K562 (cell line): Measurements from ENCODE around the gene CHML. TPM values are rescaled to one million over a fixed set of nuclear protein-coding genes. Genes with fewer than 3 reads are reported as not detected.
A peak's percentile ranks its signal among the peaks of the same experiment; 100 is the strongest.

Experiments used
- ATAC-seq: fragments of 200-7000 bp; cut with Tn5 transposase; 3 replicates; pipeline ENCODE4 v1.9.1; 2020; ENCODE audit warnings: moderate library complexity
- BruUV-seq: library from RNA; stranded (reverse); fragments of 400-500 nt; replicated peaks from 2 replicates; lab custom pipeline; 2021; lab: Mats Ljungman, UMichigan
- CTCF ChIA-PET: fragments of 300-600 bp; formaldehyde crosslinking; extraction: SDS; loops from one replicate; lab custom pipeline; 2021; ENCODE audit warnings: low intra/inter-chr PET ratio; lab: Yijun Ruan, JAX
- POLR2A ChIA-PET: fragments of 300-600, 350-650 bp; sonication (Branson Sonifier 250); formaldehyde crosslinking; extraction: SDS; loops from one replicate; lab custom pipeline; 2021; ENCODE audit warnings: antibody characterized with exemption, inconsistent platforms; lab: Yijun Ruan, JAX
- DNase-seq, 4 experiments: peaks; one replicate each; pipeline versions ENCODE4 v3.0.0 to v3.0.0-alpha.2; 2011 to 2018; ENCODE audit warnings: low spot score in 3 of 4, mixed read lengths in 3 of 4; ENCODE audit errors: extremely low read depth in 1 of 4
- FAIRE-seq: peaks from 2 replicates; lab custom pipeline; 2011; peaks lifted over from hg19 to GRCh38; lab: Jason Lieb, UNC
- H2AFZ ChIP-seq: 2 replicates; pipeline ENCODE4 v1.6.0; 2011; ENCODE audit warnings: low read depth, low read length, control low read depth, inconsistent platforms
- H3K27ac ChIP-seq: fragments of 200-600 bp; 3 replicates; pipeline ENCODE4 v1.8.0; 2011; ENCODE audit warnings: low read depth, mild to moderate bottlenecking, control low read depth, inconsistent platforms, low read length, moderate library complexity, mixed read lengths; ENCODE audit errors: extremely low read depth
- H3K27me3 ChIP-seq, 2 experiments: fragments of 300-600 bp in 1 of 2; 2 replicates in 1 of 2; 3 replicates in 1 of 2; pipeline versions ENCODE4 v1.6.0 to v1.8.0; 2011; ENCODE audit warnings: inconsistent platforms in 2 of 2, low read length in 2 of 2, mild to moderate bottlenecking in 1 of 2, mixed read lengths in 1 of 2, moderate library complexity in 1 of 2; ENCODE audit not compliant: control insufficient read depth in 2 of 2, insufficient read depth in 2 of 2
- H3K36me3 ChIP-seq: fragments of 300-600 bp; 3 replicates; pipeline ENCODE4 v1.8.0; 2011; ENCODE audit warnings: mild to moderate bottlenecking, low read length, inconsistent platforms; ENCODE audit not compliant: control insufficient read depth, insufficient read depth
- H3K4me1 ChIP-seq, 2 experiments: fragments of 200-600 bp in 1 of 2; replicated peaks in 1 of 2; 2 replicates in 1 of 2; 3 replicates in 1 of 2; pipeline versions ENCODE4 v1.5.1 to v1.8.0; 2011; ENCODE audit warnings: inconsistent platforms in 2 of 2, low read length in 2 of 2, mild to moderate bottlenecking in 1 of 2, mixed read lengths in 1 of 2, moderate library complexity in 1 of 2; ENCODE audit not compliant: control insufficient read depth in 2 of 2, insufficient read depth in 2 of 2
- H3K4me2 ChIP-seq: 2 replicates; pipeline ENCODE4 v1.6.1; 2011; ENCODE audit warnings: low read length, control low read depth, inconsistent platforms, mixed read lengths; ENCODE audit not compliant: insufficient read depth
- H3K4me3 ChIP-seq: fragments of 200-600 bp; sonication (generic), shearing (Covaris generic); 2 replicates; pipeline ENCODE4 v1.5.1; 2016; ENCODE audit warnings: control low read depth, inconsistent platforms
- H3K79me2 ChIP-seq: fragments of 200-600 bp; 3 replicates; pipeline ENCODE4 v1.8.0; 2011; ENCODE audit warnings: low read length, inconsistent platforms; ENCODE audit not compliant: control insufficient read depth, insufficient read depth
- H3K9ac ChIP-seq, 2 experiments: 2 replicates each; pipeline versions ENCODE4 v1.6.0 to v1.6.1; 2011; ENCODE audit warnings: low read depth in 2 of 2, low read length in 2 of 2, control low read depth in 1 of 2, inconsistent platforms in 1 of 2, mild to moderate bottlenecking in 1 of 2, mixed read lengths in 1 of 2; ENCODE audit not compliant: insufficient read depth in 1 of 2
- H3K9me1 ChIP-seq: one replicate; pipeline ENCODE4 v1.6.0; 2011; ENCODE audit warnings: inconsistent platforms, mild to moderate bottlenecking, low read length, moderate library complexity; ENCODE audit not compliant: control insufficient read depth, insufficient read depth
- H3K9me3 ChIP-seq: replicated peaks from 2 replicates; pipeline ENCODE4 v1.5.1; 2011; ENCODE audit warnings: low read depth, low read length, inconsistent platforms; ENCODE audit not compliant: control insufficient read depth, insufficient read depth
- H4K20me1 ChIP-seq: replicated peaks from 2 replicates; pipeline ENCODE4 v1.6.1; 2011; ENCODE audit warnings: low read length, inconsistent platforms, mixed read lengths; ENCODE audit not compliant: control insufficient read depth, insufficient read depth
- ADNP ChIP-seq: fragments of 200-800 bp; sonication (Bioruptor generic); IDR thresholded peaks from 2 replicates; pipeline ENCODE4 v1.6.1; 2016; ENCODE audit warnings: missing genetic modification characterization, missing compliant biosample characterization
- ARID1B ChIP-seq: fragments of 450-650 bp; IDR thresholded peaks from 2 replicates; pipeline ENCODE4 v1.6.1; 2016; ENCODE audit warnings: antibody characterized with exemption, mild to moderate bottlenecking, inconsistent platforms
- ATF3 ChIP-seq, 2 experiments: fragments of 450-650 bp in 1 of 2; sonication (generic) in 1 of 2; formaldehyde crosslinking in 1 of 2; IDR thresholded peaks in 1 of 2; conservative IDR thresholded peaks in 1 of 2; 2 replicates each; pipeline versions ENCODE4 v1.6.1 to v1.8.1; 2016 to 2023; ENCODE audit warnings: mild to moderate bottlenecking in 2 of 2, moderate library complexity in 2 of 2, inconsistent platforms in 1 of 2, missing genetic modification reagents in 1 of 2
- CEBPB ChIP-seq: fragments of 450-650 bp; IDR thresholded peaks from 2 replicates; pipeline ENCODE4 v1.6.1; 2016; ENCODE audit warnings: missing genetic modification characterization, missing compliant biosample characterization
- FOS ChIP-seq: IDR thresholded peaks from 3 replicates; pipeline ENCODE4 v1.6.1; 2011; ENCODE audit not compliant: insufficient read length; ENCODE audit errors: extremely low read depth
- HMBOX1 ChIP-seq: sonication (generic); IDR thresholded peaks from 2 replicates; pipeline ENCODE4 v1.6.1; 2016
- JUN ChIP-seq, 2 experiments: sonication (generic) in 1 of 2; formaldehyde crosslinking in 1 of 2; IDR thresholded peaks; 2 replicates each; pipeline versions ENCODE4 v1.6.1 to v1.8.0; 2012 to 2022; ENCODE audit warnings: borderline replicate concordance in 2 of 2, mild to moderate bottlenecking in 2 of 2, improper control_type of control experiment in 1 of 2, low read depth in 1 of 2, low read length in 1 of 2, missing genetic modification reagents in 1 of 2
- JUND ChIP-seq, 2 experiments: IDR thresholded peaks; 2 replicates in 1 of 2; 3 replicates in 1 of 2; pipeline ENCODE4 v1.6.1; 2011; ENCODE audit warnings: borderline replicate concordance in 2 of 2, low read depth in 2 of 2, low read length in 2 of 2, improper control_type of control experiment in 1 of 2, missing biosample characterization in 1 of 2, missing genetic modification characterization in 1 of 2, missing genetic modification reagents in 1 of 2
- KDM1A ChIP-seq, 2 experiments: fragments of 450-650 bp; IDR thresholded peaks; 2 replicates each; pipeline ENCODE4 v1.6.1; 2016; ENCODE audit warnings: mild to moderate bottlenecking in 2 of 2
- MXI1 ChIP-seq: IDR thresholded peaks from 2 replicates; pipeline ENCODE4 v1.6.1; 2011; ENCODE audit warnings: low read depth, mild to moderate bottlenecking, improper control_type of control experiment, low read length
- MYBL2 ChIP-seq, 2 experiments: fragments of 450-650 bp in 1 of 2; sonication (generic) in 1 of 2; formaldehyde crosslinking in 1 of 2; IDR thresholded peaks; 2 replicates each; pipeline versions ENCODE4 v1.6.1 to v1.8.1; 2017 to 2022; ENCODE audit warnings: borderline replicate concordance in 1 of 2, inconsistent platforms in 1 of 2, low read depth in 1 of 2, mild to moderate bottlenecking in 1 of 2, missing genetic modification reagents in 1 of 2, moderate library complexity in 1 of 2
- PKNOX1 ChIP-seq: fragments of 450-650 bp; IDR thresholded peaks from 2 replicates; pipeline ENCODE4 v1.6.1; 2016
- ZBTB49 ChIP-seq: sonication (generic); formaldehyde crosslinking; IDR thresholded peaks from 2 replicates; pipeline ENCODE4 v1.8.0; 2022; ENCODE audit warnings: missing genetic modification reagents, mild to moderate bottlenecking, borderline replicate concordance
- WGBS: fragments of 100-300 bp; shearing (Covaris generic); methylation state at CpG from one replicate; pipeline ENCODE4 v1.1.6; 2016; ENCODE audit warnings: low coverage, mixed read lengths; ENCODE audit not compliant: insufficient coverage; ENCODE audit errors: missing lambda C conversion rate; 5-methylcytosine and 5-hydroxymethylcytosine counted together
- in situ Hi-C: fragments of 300-500 bp; cut with MboI; formaldehyde crosslinking; loops from 4 replicates; pipeline ENCODE4 v1.15.0; 2018; ENCODE audit warnings: inconsistent platforms, mixed read lengths
- intact Hi-C: fragments of 100-400 bp; cut with micrococcal nuclease; formaldehyde crosslinking; loops from 2 replicates; pipeline ENCODE4 v1.14.2; 2022
- polyA plus RNA-seq, 8 experiments: library from polyadenylated mRNA; depleted of rRNA in 4 of 8; stranded (reverse) in 5 of 8; unstranded in 3 of 8; fragments of >200 nt; fragmentation: Nextera tagmentation in 2 of 8; fragmentation: Illumina TruSeq in 1 of 8; extraction: Ambion mirVana in 2 of 8; extraction: Trizol in 1 of 8; gene quantifications; 2 replicates each; pipeline versions ENCODE4 v1.2.1 to v1.2.3, GENCODE V29; 2011 to 2014; ENCODE audit warnings: inconsistent platforms in 1 of 8, missing spikeins in 1 of 8
- total RNA-seq, 7 experiments: library from RNA; depleted of rRNA in 6 of 7; stranded (reverse); fragments of >200 nt in 6 of 7; fragmentation: Illumina TruSeq in 2 of 7; extraction: Trizol in 2 of 7; gene quantifications; 2 replicates each; pipeline versions ENCODE4 v1.2.1 to v1.2.3, GENCODE V29; 2011 to 2021; ENCODE audit warnings: low replicate concordance in 1 of 7

Gene CHML
- total and polyA plus RNA-seq, 9 of the 15 experiments (the other 6 are each of a cell fraction or from before 2014, with no cell fraction given), result 13.0 to 88.3 (median 62.8) TPM

- CTCF ChIA-PET, result no interaction called here
- FAIRE-seq, result no peak
- TF ChIP-seq JUN (IDR thresholded peaks at IDR 0.05; ENCODE audit: borderline replicate concordance, low read depth, low read length) (peak; percentile 67; the same call in 1 of the 2 replicates), JUN (CRISPR knock-in tag; IDR thresholded peaks at IDR 0.05; ENCODE audit: borderline replicate concordance) (no peak), ARID1B (peak; percentile 22; the same call in 1 of the 2 replicates), FOS (peak; percentile 7), CEBPB (tag) (no peak), ADNP (tag) (no peak), JUND (IDR thresholded peaks at IDR 0.05; ENCODE audit: borderline replicate concordance, low read depth, low read length) (peak; percentile 65; the same call in 1 of the 2 replicates), JUND (tag; IDR thresholded peaks at IDR 0.05; ENCODE audit: borderline replicate concordance, low read depth, low read length) (peak; percentile 55; the same call in 1 of the 3 replicates), ATF3 (IDR thresholded peaks at IDR 0.05) (peak; percentile 67), ATF3 (CRISPR knock-in tag; conservative IDR thresholded peaks at IDR 0.05) (no peak), MXI1 (no peak), MYBL2 (IDR thresholded peaks at IDR 0.05; ENCODE audit: low read depth) (no peak), MYBL2 (CRISPR knock-in tag; IDR thresholded peaks at IDR 0.05; ENCODE audit: borderline replicate concordance) (no peak), KDM1A (IDR thresholded peaks at IDR 0.05) (peak; percentile 38 to 44; a peak in 2 of 4 replicates), HMBOX1 (peak; percentile 94), PKNOX1 (peak; percentile 37; the same call in 1 of the 2 replicates), ZBTB49 (CRISPR knock-in tag) (no peak)
Observed at GRCh38 chr1:241608379-241609033, 31.7 kb downstream of the CHML start.

More at GRCh38 chr1:241608379-241609033, 31.7 kb downstream of the CHML start:
- DNase-seq, result no peak
- POLR2A ChIA-PET, result interaction anchor here (0.7 kb wide), 2 partner anchors 11 to 19 kb away, joined by 4 read pairs; no protein-coding TSS in a partner anchor
- Histone ChIP-seq H3K27ac (no peak overlapping the region), H3K79me2 (no peaks in the 10 kb centered on the region), H3K36me3 (no peaks in the 10 kb centered on the region; the same call in 2 of the 3 replicates), H3K4me3 (no peak overlapping the region), H3K9me3 (no peaks in the 10 kb centered on the region), H3K27me3 (no peaks in the 10 kb centered on the region), H3K4me1 (peaks cover 7 to 24% of the 10 kb centered on the region in 2 experiments), H3K4me2 (no peak overlapping the region), H3K9me1 (no peaks in the 10 kb centered on the region), H2AFZ (no peak overlapping the region), H3K9ac (no peak overlapping the region), H4K20me1 (no peaks in the 10 kb centered on the region)
- intact Hi-C loops, result no loop called here
- in situ Hi-C loops, result loop anchor here (25.0 kb wide), 1 partner anchor 379 kb away; the partner anchor contains the start of gene MAP1LC3C
- BruUV-seq, result no TSS peak
- 9% methylated on average over 3 of the region's 3 CpGs for WGBS
- no peak for ATAC-seq
